22Rv1 (cell line): ENCODE measurements around the gene ANKRD28.

Experiments used
- CTCF ChIP-seq: fragments of 450-650 bp; IDR thresholded peaks from 2 replicates; pipeline ENCODE4 v1.5.1; 2017; ENCODE audit warnings: mild to moderate bottlenecking
- ZFX ChIP-seq: fragments of 450-650 bp; IDR thresholded peaks from 2 replicates; pipeline ENCODE4 v1.6.1; 2017; ENCODE audit warnings: antibody characterized with exemption, borderline replicate concordance

DNA sequence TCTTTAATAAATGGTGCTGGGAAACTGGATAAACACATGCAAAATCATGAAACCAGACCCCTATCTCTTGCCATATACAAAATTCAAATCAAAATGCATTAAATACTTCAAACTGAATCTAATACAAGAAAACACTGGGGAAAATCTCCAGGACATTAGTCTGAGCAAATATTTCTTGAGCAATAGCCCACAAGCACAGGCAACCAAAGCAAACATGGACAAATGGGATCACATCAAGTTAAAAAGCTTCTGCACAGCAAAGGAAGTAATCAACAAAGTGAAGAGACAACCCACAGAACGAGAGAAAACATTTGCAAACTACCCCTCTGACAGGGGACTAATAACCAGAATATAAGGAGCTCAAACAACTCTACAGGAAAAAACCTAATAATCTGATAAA is 6.3 kb downstream of the ANKRD28 start:
- TF ChIP-seq CTCF (no peak), ZFX (no peak)
